ENCODE results near the gene SFT2D1.

The SFT2D1 gene

DNA sequence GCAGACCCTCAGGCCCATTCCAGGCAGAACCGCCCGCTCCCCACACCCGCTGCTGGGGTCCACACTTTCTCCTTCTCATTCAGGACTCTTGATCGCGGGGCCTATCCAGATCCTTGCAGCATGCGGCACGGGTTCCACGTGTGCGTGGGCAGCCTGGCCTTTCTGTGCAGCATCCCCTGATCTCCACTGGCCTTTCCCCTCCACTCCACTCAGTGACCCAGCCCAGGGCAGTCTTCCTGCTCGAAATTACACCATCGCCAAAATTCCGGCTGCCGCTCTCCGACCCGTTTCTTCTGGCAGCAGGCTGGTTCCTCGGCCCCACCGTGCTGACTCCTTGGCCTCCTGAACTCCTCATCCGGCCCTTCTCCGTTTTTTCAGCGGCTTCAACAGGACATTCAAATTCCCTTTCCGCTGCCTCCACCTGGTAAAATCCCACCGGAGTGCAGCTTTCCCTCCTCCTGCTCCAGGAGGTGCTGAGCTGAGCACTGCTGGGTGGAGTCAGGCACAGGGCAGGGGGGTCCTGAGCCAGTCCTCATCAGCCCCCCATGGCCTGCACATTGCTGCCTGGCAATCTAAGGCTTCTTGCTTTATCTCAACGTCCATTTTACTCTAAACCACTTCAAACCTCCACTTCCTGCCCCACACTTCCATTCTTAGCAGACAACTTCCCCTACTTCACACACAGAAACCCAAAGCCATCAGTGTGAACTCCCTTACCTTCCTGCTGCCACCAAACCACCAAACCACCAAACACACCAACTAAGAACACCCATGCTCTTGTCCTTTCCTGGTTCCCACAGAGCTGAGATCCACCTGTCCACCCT is 9.0 kb downstream of the SFT2D1 start:
- DNase-seq = no peak

- no peak for DNase-seq
Measured at GRCh38 chr6:166331503-166332415, 10.6 kb downstream of the SFT2D1 start.

DNA sequence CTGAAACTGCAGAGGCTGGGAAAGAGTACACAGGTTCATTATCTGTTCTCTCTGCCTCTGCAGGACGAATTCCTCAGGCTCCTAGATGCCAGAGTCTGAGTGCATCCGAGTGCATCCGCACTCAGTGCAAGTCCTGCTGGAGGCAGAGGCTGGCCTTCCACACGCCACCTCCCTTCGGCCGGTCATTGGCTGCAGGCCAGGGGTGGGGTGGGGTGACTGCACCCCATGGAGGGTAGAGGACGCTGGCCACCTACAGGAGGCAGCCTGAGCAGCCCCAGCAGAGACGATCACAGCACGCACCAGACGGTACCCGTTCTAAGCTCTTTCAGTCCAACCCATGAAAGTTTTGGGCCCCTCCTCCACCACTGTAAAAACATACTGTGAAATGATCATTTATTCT is 11.7 kb downstream of the SFT2D1 start:
- peak; percentile 60 for DNase-seq

DNA sequence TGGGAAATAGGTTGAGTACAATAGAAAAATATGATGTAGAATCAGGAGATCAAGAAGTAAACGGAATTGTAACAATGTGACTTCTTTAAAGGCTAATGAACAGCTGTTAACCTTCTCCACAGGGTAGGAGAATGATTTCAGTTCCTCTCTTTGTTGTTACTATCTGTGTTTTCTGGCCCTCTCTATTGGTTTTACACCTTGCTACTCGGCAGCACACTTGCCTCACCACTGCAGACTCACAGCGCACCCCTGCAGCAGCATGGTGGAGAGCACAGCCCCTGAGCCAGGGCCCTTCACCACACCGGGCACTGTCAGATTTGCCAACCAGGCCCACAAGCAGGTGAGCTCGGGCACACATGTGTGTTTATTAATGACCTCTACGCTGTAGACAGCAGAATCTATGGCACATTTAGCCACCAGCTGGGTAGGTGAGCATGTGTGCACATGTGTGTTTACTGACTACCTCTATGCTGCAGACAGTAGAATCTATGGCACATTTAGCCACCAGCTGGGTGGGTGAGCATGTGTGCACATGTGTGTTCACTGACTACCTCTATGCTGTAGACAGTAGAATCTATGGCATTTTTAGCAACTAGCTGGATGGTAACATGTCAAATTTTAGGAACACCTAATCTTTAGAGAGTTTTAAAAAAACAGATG is 16.8 kb downstream of the SFT2D1 start:
- no peak for DNase-seq

DNA sequence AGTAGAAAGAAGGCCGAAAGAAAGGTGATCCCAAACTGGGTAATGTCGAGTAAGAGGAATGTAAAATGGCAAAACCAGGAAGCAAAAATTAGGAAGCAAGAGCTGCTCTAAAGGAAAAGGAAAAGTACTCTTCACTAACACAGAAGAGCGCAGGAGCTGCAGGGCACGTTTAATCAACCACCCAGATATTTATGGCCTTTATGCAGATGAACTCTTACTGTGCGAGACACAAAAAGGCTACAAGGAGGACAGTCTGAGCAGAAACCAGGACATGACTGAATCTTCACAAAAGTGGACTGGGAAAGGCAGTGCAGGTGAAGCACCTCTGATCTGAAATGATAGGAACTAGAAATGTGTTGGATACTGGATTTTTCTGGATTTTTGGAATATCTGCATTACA is 18.9 kb downstream of the SFT2D1 start:
- DNase-seq = no peak

DNA sequence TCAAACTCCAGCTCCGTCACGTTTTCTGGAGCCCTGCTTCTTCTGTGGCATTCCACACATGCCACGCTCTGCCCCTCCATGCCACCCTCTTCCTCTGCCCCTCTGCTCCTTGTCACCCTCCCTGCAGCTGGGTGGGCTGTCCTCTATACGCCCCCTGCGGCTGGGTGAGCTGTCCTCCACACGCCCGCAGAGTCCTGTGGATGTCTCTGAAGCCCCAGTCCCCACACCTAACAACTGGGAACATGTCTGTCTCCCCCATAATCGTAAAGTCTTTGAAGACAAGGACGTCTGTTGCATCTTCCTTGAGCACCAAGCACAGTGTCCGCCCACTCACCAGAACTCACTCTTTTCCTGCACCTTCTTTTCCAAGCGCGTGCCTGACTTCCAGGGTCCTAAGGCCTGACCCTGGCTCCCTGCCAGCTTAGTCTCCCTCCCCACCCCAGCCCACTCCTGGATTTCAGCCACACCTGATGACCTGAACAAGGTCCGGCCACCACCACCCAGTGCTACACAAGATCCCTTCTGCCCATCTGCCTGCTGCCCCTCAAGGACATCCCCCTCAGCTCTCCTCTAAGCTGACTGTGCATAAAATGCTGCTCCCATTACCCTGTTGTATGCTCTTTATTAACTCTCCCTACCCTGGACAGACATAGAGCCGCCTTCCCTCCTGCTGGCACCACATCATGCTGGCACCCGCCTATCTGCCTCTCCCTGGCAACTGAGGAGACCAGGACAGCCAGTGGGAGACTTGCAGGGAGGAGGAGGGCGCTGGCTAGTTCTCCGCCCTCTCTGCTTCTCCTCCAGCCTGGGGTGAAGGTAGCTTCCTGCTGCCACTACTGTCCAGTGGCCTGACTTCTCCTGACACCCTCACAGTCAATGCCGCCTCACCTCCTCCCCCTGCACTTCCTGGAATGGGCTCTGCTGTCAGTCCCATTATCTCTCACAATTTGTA is 23.4 kb downstream of the SFT2D1 start:
- no peak for DNase-seq

GRCh38 chr6:166318227-166318626 is 24.1 kb downstream of the SFT2D1 start:
- peak; percentile 79 for DNase-seq

- DNase-seq = no peak
Measured at GRCh38 chr6:166317261-166318212, 24.8 kb downstream of the SFT2D1 start.

DNA sequence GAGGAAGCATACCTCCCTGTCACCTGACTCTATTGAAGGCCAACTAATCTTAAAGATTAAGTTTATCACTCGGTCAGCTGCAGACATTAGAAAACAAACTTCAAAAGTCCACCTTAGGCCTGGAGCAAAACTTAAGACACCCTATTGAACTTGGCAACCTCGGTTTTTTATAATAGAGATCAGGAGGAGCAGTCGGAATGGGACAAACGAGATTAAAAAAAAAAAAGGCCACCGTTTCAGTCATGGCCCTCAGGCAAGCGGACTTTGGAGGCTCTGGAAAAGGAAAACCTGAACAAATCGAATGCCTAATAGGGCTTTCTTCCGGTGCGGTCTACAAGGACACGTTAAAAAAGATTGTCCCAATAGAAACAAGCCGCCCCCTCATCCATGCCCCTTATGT is 26.9 kb downstream of the SFT2D1 start:
- DNase-seq = no peak

GRCh38 chr6:166314454-166314853 is 27.9 kb downstream of the SFT2D1 start:
- no peak for DNase-seq

DNA sequence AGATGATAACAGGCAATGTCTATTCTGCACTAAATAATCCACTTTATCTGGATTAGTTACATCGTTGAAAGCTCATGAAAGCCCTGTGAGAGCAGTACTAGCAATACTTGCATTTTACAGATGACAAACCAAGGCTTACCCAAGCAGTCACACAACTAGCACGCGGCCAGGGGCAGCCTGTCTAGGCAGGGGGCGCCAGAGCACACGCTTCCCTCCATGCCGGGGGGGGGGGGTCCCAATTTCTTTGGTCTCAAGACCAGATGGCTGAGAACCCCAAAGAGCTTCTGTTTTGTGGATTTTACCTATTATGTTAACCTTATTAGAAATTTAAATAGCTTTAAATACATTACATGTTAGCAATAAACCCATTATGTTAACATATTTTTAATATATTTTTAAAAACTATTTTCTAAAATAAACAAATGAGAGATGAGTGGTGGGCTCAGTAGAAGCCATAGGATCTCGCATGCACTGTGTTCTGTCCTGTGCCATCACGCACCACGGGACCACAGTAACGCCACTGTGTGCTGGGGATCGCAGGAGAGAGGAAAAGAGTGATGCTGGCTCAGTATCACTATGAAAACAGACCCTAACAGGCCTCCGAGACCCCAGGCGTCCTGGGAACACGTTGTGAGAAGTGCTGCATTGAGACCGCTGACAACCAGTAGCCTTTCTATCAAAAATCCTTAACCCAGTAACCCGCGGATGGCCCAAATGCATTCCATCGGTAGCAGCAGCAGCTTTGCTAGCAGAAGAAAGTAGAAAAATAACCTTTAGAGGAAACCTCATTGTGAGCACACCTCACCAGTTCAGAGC is 28.9 kb downstream of the SFT2D1 start:
- DNase-seq = peak; percentile 36

DNA sequence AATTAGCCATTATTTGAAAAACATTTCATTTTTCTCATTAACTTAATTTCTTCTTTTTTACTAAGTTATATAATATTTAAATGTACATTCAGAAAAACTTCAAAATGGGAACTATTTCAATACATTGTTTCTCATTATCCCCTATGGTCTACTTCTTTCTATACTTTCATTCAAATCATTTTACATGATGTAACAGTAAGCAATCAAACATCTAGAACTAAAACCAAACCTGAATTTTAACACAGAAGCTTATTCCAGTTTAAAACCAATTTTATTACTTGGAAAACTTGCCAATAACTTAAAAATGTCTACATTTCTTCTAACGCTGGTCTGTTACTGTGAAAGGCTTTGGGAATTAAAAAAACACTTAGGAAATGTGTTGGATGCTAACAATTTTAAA is 29.5 kb downstream of the SFT2D1 start:
- no peak for DNase-seq

GRCh38 chr6:166310634-166311033 is 31.7 kb downstream of the SFT2D1 start:
- DNase-seq = no peak

DNA sequence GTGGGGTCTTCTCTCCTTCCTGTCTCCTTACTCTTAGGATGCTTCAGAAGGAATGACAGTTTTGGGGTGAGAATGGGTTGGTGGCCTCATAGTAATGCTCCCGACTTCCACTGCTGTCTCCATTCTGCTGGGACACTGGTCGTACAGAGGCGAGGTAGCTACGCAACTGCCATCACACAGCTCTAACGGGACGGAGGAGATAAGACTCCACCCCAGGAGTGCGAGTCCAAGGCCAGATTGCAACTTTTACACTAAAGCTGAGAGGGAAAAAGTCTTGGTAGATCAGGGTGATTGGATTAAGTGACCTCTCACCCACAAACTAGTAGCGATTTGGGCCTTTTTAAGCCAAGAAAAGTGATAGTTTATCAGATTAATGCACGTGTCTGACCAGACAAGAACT is 32.4 kb downstream of the SFT2D1 start:
- no peak for DNase-seq

GRCh38 chr6:166308769-166309589 is 33.4 kb downstream of the SFT2D1 start:
- no peak for DNase-seq

GRCh38 chr6:166308033-166308768 is 34.1 kb downstream of the SFT2D1 start, which contains the start of gene PRR18:
TSS of gene PRR18 (minus strand) at chr6:166308392. CDS start at chr6:166308142, 250 bp downstream.
- DNase-seq = no peak

GRCh38 chr6:166307082-166308032 is 35.0 kb downstream of the SFT2D1 start:
- DNase-seq = no peak

Measured in kidney glomerular epithelial cell (primary cell).